Measurements from ENCODE around the gene MAPK9. TPM values are rescaled to one million over a fixed set of nuclear protein-coding genes. Genes with fewer than 3 reads are reported as not detected.

MAPK9 gene
- 76.5 and 93.1 TPM in 2 replicates for total RNA-seq (2022)
- percentile 85 among the genes with signal in this experiment for Bru-seq, nascent RNA
- percentile 92 among the genes with signal in this experiment for BruChase-seq, experiment 1, labeled RNA remaining after a 2-hour chase
- percentile 91 among the genes with signal in this experiment for BruChase-seq, experiment 2, labeled RNA remaining after a 6-hour chase
- long read RNA-seq, full-length matches to known transcripts, result 97 of 166 reads
- long read RNA-seq, partial matches to known transcripts, result 24 of 166 reads
- long read RNA-seq, other reads (novel, unspliced or antisense), result 45 of 166 reads

DNA sequence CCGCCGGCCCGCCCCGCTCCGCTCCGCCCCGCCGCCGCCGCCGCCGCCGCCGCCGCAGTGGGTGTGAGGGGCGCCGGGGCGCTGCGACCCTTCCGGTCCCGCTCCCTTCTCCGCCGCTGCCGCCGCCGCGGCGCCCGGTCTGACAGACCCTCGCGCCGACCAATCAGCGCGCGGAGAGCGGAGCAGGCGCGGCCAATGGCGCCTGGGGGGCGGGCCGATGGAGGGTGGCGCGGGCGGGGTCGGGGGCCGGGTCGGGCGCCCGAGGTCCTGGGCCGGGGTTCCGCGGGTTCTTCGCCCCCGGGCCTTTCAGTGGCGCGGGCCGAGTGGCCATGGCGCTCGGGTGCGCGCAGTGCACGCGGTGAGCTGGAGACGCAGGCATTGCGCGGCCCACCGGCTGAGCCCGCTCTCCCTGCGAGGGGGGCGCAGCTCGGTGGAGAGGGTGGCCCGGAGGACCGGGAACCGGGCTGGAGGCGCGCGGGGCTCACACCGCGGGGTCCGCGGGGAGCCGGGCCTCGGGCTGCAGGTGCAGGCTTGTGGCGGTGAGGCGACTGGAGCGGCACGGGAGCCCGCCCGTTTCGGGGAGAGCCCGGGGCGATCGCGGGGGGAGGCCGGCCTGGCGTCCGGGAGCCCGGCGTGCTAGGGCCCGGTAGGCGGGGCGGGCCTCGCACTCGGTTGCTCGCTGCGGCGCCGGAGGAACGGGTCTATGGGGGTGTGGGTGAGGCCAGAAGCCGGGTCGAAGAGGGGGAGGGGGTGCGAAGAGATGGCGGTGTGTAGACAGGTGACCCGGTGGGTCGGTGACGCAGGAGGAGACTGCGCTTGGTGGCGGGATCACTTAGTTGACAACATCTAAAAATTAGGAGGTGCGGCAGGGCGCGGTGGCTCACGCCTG is at the start of gene MAPK9:
Gene MAPK9 (minus strand): TSS at position 141 of the 889 bp plus-strand sequence. CDS start 11,522 bp downstream, outside the sequence.
- no peaks in the 10 kb centered on the region for H3K27me3 Mint-ChIP-seq (ENCODE audit: insufficient read depth, unreplicated experiment)
- TF ChIP-seq, protein P1, sequence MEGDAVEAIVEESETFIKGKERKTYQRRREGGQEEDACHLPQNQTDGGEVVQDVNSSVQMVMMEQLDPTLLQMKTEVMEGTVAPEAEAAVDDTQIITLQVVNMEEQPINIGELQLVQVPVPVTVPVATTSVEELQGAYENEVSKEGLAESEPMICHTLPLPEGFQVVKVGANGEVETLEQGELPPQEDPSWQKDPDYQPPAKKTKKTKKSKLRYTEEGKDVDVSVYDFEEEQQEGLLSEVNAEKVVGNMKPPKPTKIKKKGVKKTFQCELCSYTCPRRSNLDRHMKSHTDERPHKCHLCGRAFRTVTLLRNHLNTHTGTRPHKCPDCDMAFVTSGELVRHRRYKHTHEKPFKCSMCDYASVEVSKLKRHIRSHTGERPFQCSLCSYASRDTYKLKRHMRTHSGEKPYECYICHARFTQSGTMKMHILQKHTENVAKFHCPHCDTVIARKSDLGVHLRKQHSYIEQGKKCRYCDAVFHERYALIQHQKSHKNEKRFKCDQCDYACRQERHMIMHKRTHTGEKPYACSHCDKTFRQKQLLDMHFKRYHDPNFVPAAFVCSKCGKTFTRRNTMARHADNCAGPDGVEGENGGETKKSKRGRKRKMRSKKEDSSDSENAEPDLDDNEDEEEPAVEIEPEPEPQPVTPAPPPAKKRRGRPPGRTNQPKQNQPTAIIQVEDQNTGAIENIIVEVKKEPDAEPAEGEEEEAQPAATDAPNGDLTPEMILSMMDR (IDR thresholded peaks at IDR 0.05; ENCODE audit: insufficient read depth in 1 of 2, low read depth in 1 of 2, low read length in 1 of 2, severe bottlenecking in 1 of 2, unreplicated experiment in 1 of 2), result no peak
- Histone ChIP-seq H3K27me3 (replicated peaks; ENCODE audit: control insufficient read depth, insufficient read depth, low read length) (no peaks in the 10 kb centered on the region), H3K9me3 (no peaks in the 10 kb centered on the region), H3K4me3 (ENCODE audit: low read depth, low read length) (peak within 1 kb of the TSS; percentile 86), H3K36me3 (ENCODE audit: control insufficient read depth, insufficient read depth, low read length) (no peaks in the 10 kb centered on the region), H3K4me1 (peaks cover 39% of the 10 kb centered on the region)
- ChIA-PET CTCF (interaction anchor here (0.7 to 2.4 kb wide), 6 partner anchors 13 to 499 kb away, joined by 3 to 17 read pairs (median 7); no protein-coding TSS in a partner anchor), POLR2A (interaction anchor here (0.6 to 1.5 kb wide), 2 partner anchors 22 to 931 kb away, joined by 3 to 5 read pairs; partner anchors contain the start of gene TRIM41)
- no peaks in the 10 kb centered on the region for H3K9me3 Mint-ChIP-seq (ENCODE audit: unreplicated experiment)
- no TSS peak for BruUV-seq (replicated peaks)
- peaks cover 44% of the 10 kb centered on the region for H3K4me1 Mint-ChIP-seq (ENCODE audit: low read depth, unreplicated experiment)
- intact Hi-C loops (cut with micrococcal nuclease; ENCODE audit: unreplicated experiment), result loop anchor here (2.0 kb wide), 1 partner anchor 33 kb away; no protein-coding TSS in a partner anchor
- peak within 1 kb of the TSS; percentile 91 for H3K27ac Mint-ChIP-seq (ENCODE audit: unreplicated experiment)
- peak within 1 kb of the TSS; percentile 94 for H3K4me3 Mint-ChIP-seq (ENCODE audit: unreplicated experiment)
- DNase-seq, result peak; percentile 82 to 91
- H3K36me3 Mint-ChIP-seq (ENCODE audit: insufficient read depth, unreplicated experiment), result peaks cover 31% of the 10 kb centered on the region

- CTCF ChIA-PET, result no interaction called here
- POLR2A ChIA-PET, result no interaction called here
- no peak overlapping the region for H3K27ac Mint-ChIP-seq (ENCODE audit: unreplicated experiment)
- no peak overlapping the region for H3K4me3 Mint-ChIP-seq (ENCODE audit: unreplicated experiment)
- DNase-seq, result no peak
- no peaks in the 10 kb centered on the region for H3K36me3 Mint-ChIP-seq (ENCODE audit: insufficient read depth, unreplicated experiment)
- H3K9me3 ChIP-seq, result no peaks in the 10 kb centered on the region
- intact Hi-C loops (cut with micrococcal nuclease; ENCODE audit: unreplicated experiment), result no loop called here
- H3K4me3 ChIP-seq (ENCODE audit: low read depth, low read length), result no peak overlapping the region
- TF ChIP-seq, protein P1 (IDR thresholded peaks at IDR 0.05; ENCODE audit: insufficient read depth in 1 of 2, low read depth in 1 of 2, low read length in 1 of 2, severe bottlenecking in 1 of 2, unreplicated experiment in 1 of 2), result no peak
- no peaks in the 10 kb centered on the region for H3K27me3 Mint-ChIP-seq (ENCODE audit: insufficient read depth, unreplicated experiment)
- BruUV-seq (replicated peaks), result no TSS peak
- peaks cover 6% of the 10 kb centered on the region for H3K4me1 Mint-ChIP-seq (ENCODE audit: low read depth, unreplicated experiment)
- H3K4me1 ChIP-seq, result 0 out of 2 replicates have a peak, but pooled peaks cover 4% of the 10 kb centered on the region
- H3K27me3 ChIP-seq (replicated peaks; ENCODE audit: control insufficient read depth, insufficient read depth, low read length), result no peaks in the 10 kb centered on the region
- no peaks in the 10 kb centered on the region for H3K9me3 Mint-ChIP-seq (ENCODE audit: unreplicated experiment)
- no peaks in the 10 kb centered on the region for H3K36me3 ChIP-seq (ENCODE audit: control insufficient read depth, insufficient read depth, low read length)
These were observed 49.7 kb upstream of the MAPK9 start for GRCh38 chr5:180341595-180341994.

DNA sequence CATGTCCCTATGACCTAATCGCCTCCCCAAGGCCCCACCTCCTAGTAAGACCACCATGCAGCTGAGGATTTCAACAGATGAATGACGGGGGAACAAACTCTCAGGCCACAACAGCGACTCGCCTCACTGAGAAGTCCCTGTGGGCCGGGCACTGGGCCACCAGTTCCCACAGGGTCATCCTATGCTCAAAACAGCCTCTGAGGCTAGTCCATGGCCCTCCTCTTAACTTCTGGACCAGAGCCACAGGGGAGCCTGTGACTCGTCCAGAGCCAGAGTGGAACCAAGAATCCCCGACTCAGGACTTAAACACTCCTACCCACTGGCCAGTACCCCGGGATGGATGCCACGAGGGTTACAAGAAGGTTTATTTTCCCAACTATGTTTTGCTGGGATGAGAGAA is 49.0 kb upstream of the MAPK9 start:
- Histone ChIP-seq H3K4me1 (0 out of 2 replicates have a peak, but pooled peaks cover 4% of the 10 kb centered on the region), H3K4me3 (ENCODE audit: low read depth, low read length) (no peak overlapping the region), H3K36me3 (ENCODE audit: control insufficient read depth, insufficient read depth, low read length) (no peaks in the 10 kb centered on the region), H3K9me3 (no peaks in the 10 kb centered on the region), H3K27me3 (replicated peaks; ENCODE audit: control insufficient read depth, insufficient read depth, low read length) (no peaks in the 10 kb centered on the region)
- TF ChIP-seq, protein P1 (IDR thresholded peaks at IDR 0.05; ENCODE audit: insufficient read depth in 1 of 2, low read depth in 1 of 2, low read length in 1 of 2, severe bottlenecking in 1 of 2, unreplicated experiment in 1 of 2), result no peak
- Mint-ChIP-seq H3K9me3 (ENCODE audit: unreplicated experiment) (no peaks in the 10 kb centered on the region), H3K4me1 (ENCODE audit: low read depth, unreplicated experiment) (peaks cover 6% of the 10 kb centered on the region), H3K27me3 (ENCODE audit: insufficient read depth, unreplicated experiment) (no peaks in the 10 kb centered on the region), H3K36me3 (ENCODE audit: insufficient read depth, unreplicated experiment) (no peaks in the 10 kb centered on the region), H3K27ac (ENCODE audit: unreplicated experiment) (no peak overlapping the region), H3K4me3 (ENCODE audit: unreplicated experiment) (no peak overlapping the region)
- no TSS peak for BruUV-seq (replicated peaks)
- intact Hi-C loops (cut with micrococcal nuclease; ENCODE audit: unreplicated experiment), result no loop called here
- no peak for DNase-seq
- POLR2A ChIA-PET, result no interaction called here
- CTCF ChIA-PET, result no interaction called here
